Transverse colon (tissue), 4 donors: Measurements from ENCODE around the gene BIVM.

Source experiments
- CTCF ChIP-seq, 5 experiments: fragments of 200-600 bp in 3 of 5; fragments of 450-650 bp in 2 of 5; sonication (generic) in 3 of 5; IDR thresholded peaks; 1 replicate in 2 of 5; 2 replicates in 3 of 5; pipeline ENCODE4 v1.5.1; 2016 to 2017; ENCODE audit warnings: antibody characterized with exemption in 5 of 5, inconsistent platforms in 3 of 5, mild to moderate bottlenecking in 2 of 5, moderate library complexity in 1 of 5
- EP300 ChIP-seq: sonication (generic); formaldehyde crosslinking; IDR thresholded peaks from one replicate; pipeline ENCODE4 v1.6.1; 2017; ENCODE audit warnings: antibody characterized with exemption, low read depth
- POLR2A ChIP-seq: fragments of 450-650 bp; IDR thresholded peaks from one replicate; pipeline ENCODE4 v1.6.1; 2016; ENCODE audit warnings: antibody characterized with exemption, mild to moderate bottlenecking, moderate library complexity
- POLR2AphosphoS5 ChIP-seq, 3 donors: sonication (generic); formaldehyde crosslinking; IDR thresholded peaks; one replicate each; pipeline ENCODE4 v1.6.1; 2016; ENCODE audit warnings: antibody characterized with exemption in 3 of 3

GRCh38 chr13:102836471-102836870, 37.6 kb downstream of the BIVM start:
- TF ChIP-seq CTCF (IDR thresholded peaks at IDR 0.05), result no peak
- TF ChIP-seq POLR2AphosphoS5 (IDR thresholded peaks at IDR 0.05), result no peak
- TF ChIP-seq POLR2A, result no peak
- no peak for TF ChIP-seq EP300
